ENCODE measurements around the gene HSPA12B. TPM values are rescaled to one million over a fixed set of nuclear protein-coding genes. Genes with fewer than 3 reads are reported as not detected.

Gene HSPA12B
- total RNA-seq, 1 donor from 2014 or later: 0.08 TPM

- peak; percentile 19 for TF ChIP-seq CTCF (IDR thresholded peaks at IDR 0.05; ENCODE audit: insufficient read depth, low read length, poor library complexity, severe bottlenecking)
- Histone ChIP-seq H3K4me3 (ENCODE audit: low read depth, low read length) (peak within 1 kb of the TSS; percentile 79), H3K36me3 (ENCODE audit: control insufficient read depth, insufficient read depth, low read length) (no peaks in the 10 kb centered on the region), H3K27me3 (ENCODE audit: control insufficient read depth, insufficient read depth, low read length) (no peaks in the 10 kb centered on the region)
- peak; percentile 91 for DNase-seq (ENCODE audit: low read depth)
Measured at GRCh38 chr20:3767427-3768341, 35.2 kb downstream of the HSPA12B start, which contains the start of gene ADISSP. ADISSP (minus strand) TSS chr20:3767753; CDS start chr20:3760100, 7,653 bp downstream.

- Histone ChIP-seq H3K36me3 (ENCODE audit: control insufficient read depth, insufficient read depth, low read length) (no peaks in the 10 kb centered on the region), H3K4me3 (ENCODE audit: low read depth, low read length) (peak overlapping the region; percentile 77), H3K27me3 (ENCODE audit: control insufficient read depth, insufficient read depth, low read length) (no peaks in the 10 kb centered on the region)
- TF ChIP-seq CTCF (IDR thresholded peaks at IDR 0.05; ENCODE audit: insufficient read depth, low read length, poor library complexity, severe bottlenecking): peak; percentile 59
- DNase-seq (ENCODE audit: low read depth): peak; percentile 56
Measured at GRCh38 chr20:3768342-3769130, 36.1 kb downstream of the HSPA12B start.

- Histone ChIP-seq H3K4me3 (ENCODE audit: low read depth, low read length) (no peak overlapping the region), H3K27me3 (ENCODE audit: control insufficient read depth, insufficient read depth, low read length) (no peaks in the 10 kb centered on the region), H3K36me3 (ENCODE audit: control insufficient read depth, insufficient read depth, low read length) (no peaks in the 10 kb centered on the region)
- no peak for TF ChIP-seq CTCF (IDR thresholded peaks at IDR 0.05; ENCODE audit: insufficient read depth, low read length, poor library complexity, severe bottlenecking)
- DNase-seq (ENCODE audit: low read depth): no peak
Measured at GRCh38 chr20:3771552-3772058, 39.1 kb downstream of the HSPA12B start.

- peaks cover 20% of the 10 kb centered on the region for H3K27me3 ChIP-seq (ENCODE audit: control insufficient read depth, insufficient read depth, low read length)
- H3K36me3 ChIP-seq (ENCODE audit: control insufficient read depth, insufficient read depth, low read length): no peaks in the 10 kb centered on the region
- H3K4me3 ChIP-seq (ENCODE audit: low read depth, low read length): no peak overlapping the region
- DNase-seq (ENCODE audit: low read depth): no peak
- no peak for TF ChIP-seq CTCF (IDR thresholded peaks at IDR 0.05; ENCODE audit: insufficient read depth, low read length, poor library complexity, severe bottlenecking)
Measured at GRCh38 chr20:3775457-3776108, 43.1 kb downstream of the HSPA12B start.

GRCh38 chr20:3777381-3777715 is 44.9 kb downstream of the HSPA12B start:
- no peak for DNase-seq (ENCODE audit: low read depth)
- peaks cover 20% of the 10 kb centered on the region for H3K27me3 ChIP-seq (ENCODE audit: control insufficient read depth, insufficient read depth, low read length)
- no peak for TF ChIP-seq CTCF (IDR thresholded peaks at IDR 0.05; ENCODE audit: insufficient read depth, low read length, poor library complexity, severe bottlenecking)
- H3K36me3 ChIP-seq (ENCODE audit: control insufficient read depth, insufficient read depth, low read length): no peaks in the 10 kb centered on the region
- H3K4me3 ChIP-seq (ENCODE audit: low read depth, low read length): peak overlapping the region; percentile 30
